Suppressor macrophage (primary cell): ENCODE measurements around the gene TRIM67.
A peak's percentile ranks its signal among the peaks of the same experiment; 100 is the strongest.
"Not testable (repeated sequence)": the region's sequence is repeated elsewhere in the genome, so short reads cannot be mapped to it uniquely, and the experiment has no call there.

Experiments used
- DNase-seq, 4 experiments: peaks; one replicate each; pipeline ENCODE4 v3.0.0-alpha.2; 2020 to 2022
- total RNA-seq, 17 experiments: gene quantifications; one replicate each; lab custom pipeline; 2026; ENCODE audit warnings: mixed read lengths in 6 of 17, inconsistent platforms in 3 of 17; lab: John Stamatoyannopoulos, UW

TRIM67 gene
- total RNA-seq, result 0 to 4.3 (median 0) reads per million in 17 experiments

GRCh38 chr1:231161667-231162296 is at the start of gene TRIM67:
Gene TRIM67 (plus strand): TSS chr1:231162058. CDS start chr1:231162970, 912 bp downstream.
- peak in 1 of 4 experiments; percentile 44 for DNase-seq

- DNase-seq, result no peak
Observed at GRCh38 chr1:231116738-231117137, 45.1 kb upstream of the TRIM67 start.

GRCh38 chr1:231118704-231119453 is 43.0 kb upstream of the TRIM67 start:
- DNase-seq, result no peak

- no peak for DNase-seq
Observed at GRCh38 chr1:231121533-231121932, 40.3 kb upstream of the TRIM67 start.

- no peak for DNase-seq
Observed at GRCh38 chr1:231122143-231122542, 39.7 kb upstream of the TRIM67 start.

GRCh38 chr1:231124746-231125145 is 37.1 kb upstream of the TRIM67 start:
- DNase-seq, result no peak

GRCh38 chr1:231125972-231126580 is 35.8 kb upstream of the TRIM67 start:
- DNase-seq, result no peak

GRCh38 chr1:231127106-231127505 is 34.8 kb upstream of the TRIM67 start:
- not testable (repeated sequence) for DNase-seq

GRCh38 chr1:231128471-231128870 is 33.4 kb upstream of the TRIM67 start:
- DNase-seq, result not testable (repeated sequence)

GRCh38 chr1:231130544-231130943 is 31.3 kb upstream of the TRIM67 start:
- no peak for DNase-seq

GRCh38 chr1:231132591-231132990 is 29.3 kb upstream of the TRIM67 start:
- DNase-seq, result not testable (repeated sequence)

GRCh38 chr1:231134624-231135023 is 27.2 kb upstream of the TRIM67 start:
- no peak for DNase-seq

GRCh38 chr1:231138236-231138635 is 23.6 kb upstream of the TRIM67 start:
- DNase-seq, result no peak

- no peak for DNase-seq
Observed at GRCh38 chr1:231139125-231139649, 22.7 kb upstream of the TRIM67 start.

GRCh38 chr1:231139659-231140654 is 21.9 kb upstream of the TRIM67 start:
- no peak for DNase-seq

GRCh38 chr1:231144416-231145193 is 17.3 kb upstream of the TRIM67 start:
- no peak for DNase-seq

GRCh38 chr1:231147896-231148295 is 14.0 kb upstream of the TRIM67 start:
- DNase-seq, result no peak

- DNase-seq, result no peak
Observed at GRCh38 chr1:231151811-231152210, 10.0 kb upstream of the TRIM67 start.

GRCh38 chr1:231153726-231154125 is 8.1 kb upstream of the TRIM67 start:
- no peak for DNase-seq

GRCh38 chr1:231155808-231156207 is 6.0 kb upstream of the TRIM67 start:
- no peak for DNase-seq

- DNase-seq, result no peak
Observed at GRCh38 chr1:231157311-231157710, 4.5 kb upstream of the TRIM67 start.
